ENCODE results near the gene C2CD2.

The C2CD2 gene

GRCh38 chr21:41928621-41929220 lies 25.1 kb downstream of the C2CD2 start:
- Histone ChIP-seq H4K20me1 (ENCODE audit: insufficient read depth, low read length) (no peaks in the 10 kb centered on the region), H3K27me3 (ENCODE audit: insufficient read depth, low read length) (0 out of 2 replicates have a peak, but pooled peaks cover 2% of the 10 kb centered on the region), H3K79me2 (ENCODE audit: insufficient read depth, low read length) (no peaks in the 10 kb centered on the region), H3K9me2 (ENCODE audit: low read depth, low read length) (no peaks in the 10 kb centered on the region), H3K9me3 (ENCODE audit: low read length) (no peaks in the 10 kb centered on the region), H3K4me1 (ENCODE audit: insufficient read depth, low read length, severe bottlenecking) (peaks cover 81% of the 10 kb centered on the region), H3K27ac (ENCODE audit: low read depth, low read length, poor library complexity, severe bottlenecking) (peak overlapping the region; percentile 67), H3K9ac (ENCODE audit: low read length) (no peak overlapping the region), H3K4me2 (ENCODE audit: low read length) (peak overlapping the region; percentile 8; the same call in 1 of the 2 replicates), H3K36me3 (ENCODE audit: insufficient read depth, low read length) (no peaks in the 10 kb centered on the region), H3F3A (ENCODE audit: insufficient read depth, low read length) (no peaks in the 10 kb centered on the region), H2AFZ (ENCODE audit: low read length) (no peak overlapping the region), H3K4me3 (ENCODE audit: low read depth, low read length, poor library complexity, severe bottlenecking) (no peak overlapping the region)
- no peak for TF ChIP-seq EZH2 (IDR thresholded peaks at IDR 0.05; ENCODE audit: borderline replicate concordance, low read length)
- no peak for TF ChIP-seq CTCF (IDR thresholded peaks at IDR 0.05; ENCODE audit: low read length)

- Histone ChIP-seq H3K4me2 (ENCODE audit: low read length) (peak overlapping the region; percentile 8; the same call in 1 of the 2 replicates), H3K9me2 (ENCODE audit: low read depth, low read length) (no peaks in the 10 kb centered on the region)
These were observed 25.9 kb downstream of the C2CD2 start for GRCh38 chr21:41927727-41928409.

GRCh38 chr21:41926807-41927171 lies 27.0 kb downstream of the C2CD2 start:
- no peak for TF ChIP-seq CTCF (IDR thresholded peaks at IDR 0.05; ENCODE audit: low read length)
- no peak for TF ChIP-seq EZH2 (IDR thresholded peaks at IDR 0.05; ENCODE audit: borderline replicate concordance, low read length)
- no peaks in the 10 kb centered on the region for H3K9me3 ChIP-seq (ENCODE audit: low read length)
- peak overlapping the region; percentile 55 for H3K4me3 ChIP-seq (ENCODE audit: low read depth, low read length, poor library complexity, severe bottlenecking)
- no peaks in the 10 kb centered on the region for H3K79me2 ChIP-seq (ENCODE audit: insufficient read depth, low read length)
- peak overlapping the region; percentile 76 for H3K4me2 ChIP-seq (ENCODE audit: low read length)
- peak overlapping the region; percentile 63 for H3K9ac ChIP-seq (ENCODE audit: low read length)
- H3F3A ChIP-seq (ENCODE audit: insufficient read depth, low read length) = no peaks in the 10 kb centered on the region
- no peaks in the 10 kb centered on the region for H3K36me3 ChIP-seq (ENCODE audit: insufficient read depth, low read length)
- H2AFZ ChIP-seq (ENCODE audit: low read length) = peak overlapping the region; percentile 10
- peak overlapping the region; percentile 72 for H3K27ac ChIP-seq (ENCODE audit: low read depth, low read length, poor library complexity, severe bottlenecking)
- no peaks in the 10 kb centered on the region for H3K9me2 ChIP-seq (ENCODE audit: low read depth, low read length)
- H3K4me1 ChIP-seq (ENCODE audit: insufficient read depth, low read length, severe bottlenecking) = peaks cover 76% of the 10 kb centered on the region
- H3K27me3 ChIP-seq (ENCODE audit: insufficient read depth, low read length) = no peaks in the 10 kb centered on the region
- H4K20me1 ChIP-seq (ENCODE audit: insufficient read depth, low read length) = no peaks in the 10 kb centered on the region

More at GRCh38 chr21:41927727-41928409, 25.9 kb downstream of the C2CD2 start:
- H3K9me3 ChIP-seq (ENCODE audit: low read length) = no peaks in the 10 kb centered on the region
- H3K79me2 ChIP-seq (ENCODE audit: insufficient read depth, low read length) = no peaks in the 10 kb centered on the region
- no peaks in the 10 kb centered on the region for H3K27me3 ChIP-seq (ENCODE audit: insufficient read depth, low read length)
- no peaks in the 10 kb centered on the region for H4K20me1 ChIP-seq (ENCODE audit: insufficient read depth, low read length)
- H3K4me1 ChIP-seq (ENCODE audit: insufficient read depth, low read length, severe bottlenecking) = peaks cover 73% of the 10 kb centered on the region
- H3K36me3 ChIP-seq (ENCODE audit: insufficient read depth, low read length) = no peaks in the 10 kb centered on the region
- H3K9ac ChIP-seq (ENCODE audit: low read length) = no peak overlapping the region
- H2AFZ ChIP-seq (ENCODE audit: low read length) = no peak overlapping the region
- no peaks in the 10 kb centered on the region for H3F3A ChIP-seq (ENCODE audit: insufficient read depth, low read length)
- no peak overlapping the region for H3K4me3 ChIP-seq (ENCODE audit: low read depth, low read length, poor library complexity, severe bottlenecking)
- peak overlapping the region; percentile 67 for H3K27ac ChIP-seq (ENCODE audit: low read depth, low read length, poor library complexity, severe bottlenecking)
- TF ChIP-seq EZH2 (IDR thresholded peaks at IDR 0.05; ENCODE audit: borderline replicate concordance, low read length) (no peak), CTCF (IDR thresholded peaks at IDR 0.05; ENCODE audit: low read length) (no peak)
